Middle frontal gyrus (tissue), 1 donor: ENCODE data around the gene ADAMTS17.
"Not testable (repeated sequence)": the region's sequence is repeated elsewhere in the genome, so short reads cannot be mapped to it uniquely, and the experiment has no call there.

Experiments used
- DNase-seq: peaks from one replicate; pipeline ENCODE4 v3.0.0-alpha.2; 2015; ENCODE audit warnings: low spot score; ENCODE audit errors: extremely low spot score

Gene ADAMTS17

GRCh38 chr15:99957642-99958013 lies 384.1 kb downstream of the ADAMTS17 start:
- no peak for DNase-seq

- no peak for DNase-seq
These were observed 384.7 kb downstream of the ADAMTS17 start for GRCh38 chr15:99956820-99957641.

- no peak for DNase-seq
These were observed 385.6 kb downstream of the ADAMTS17 start for GRCh38 chr15:99956022-99956775.

GRCh38 chr15:99955532-99955931 lies 386.2 kb downstream of the ADAMTS17 start:
- no peak for DNase-seq

DNA sequence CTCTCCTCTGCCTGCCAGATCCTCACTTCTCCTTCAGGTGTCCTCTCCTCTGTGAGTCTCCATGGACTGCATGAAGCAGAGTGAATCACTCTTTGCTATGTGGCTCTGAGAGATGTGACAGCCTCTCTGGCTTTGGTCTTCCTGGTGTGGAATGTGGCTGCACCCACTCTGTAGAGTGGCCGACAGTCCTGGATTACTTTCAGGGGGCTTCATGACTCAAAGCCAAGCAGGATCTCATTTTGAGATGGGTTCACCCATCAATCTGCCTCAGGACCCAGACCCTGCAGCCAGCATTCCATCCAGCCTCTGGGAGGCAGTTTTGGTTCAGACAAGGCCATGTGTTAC lies 386.6 kb downstream of the ADAMTS17 start:
- DNase-seq = no peak

DNA sequence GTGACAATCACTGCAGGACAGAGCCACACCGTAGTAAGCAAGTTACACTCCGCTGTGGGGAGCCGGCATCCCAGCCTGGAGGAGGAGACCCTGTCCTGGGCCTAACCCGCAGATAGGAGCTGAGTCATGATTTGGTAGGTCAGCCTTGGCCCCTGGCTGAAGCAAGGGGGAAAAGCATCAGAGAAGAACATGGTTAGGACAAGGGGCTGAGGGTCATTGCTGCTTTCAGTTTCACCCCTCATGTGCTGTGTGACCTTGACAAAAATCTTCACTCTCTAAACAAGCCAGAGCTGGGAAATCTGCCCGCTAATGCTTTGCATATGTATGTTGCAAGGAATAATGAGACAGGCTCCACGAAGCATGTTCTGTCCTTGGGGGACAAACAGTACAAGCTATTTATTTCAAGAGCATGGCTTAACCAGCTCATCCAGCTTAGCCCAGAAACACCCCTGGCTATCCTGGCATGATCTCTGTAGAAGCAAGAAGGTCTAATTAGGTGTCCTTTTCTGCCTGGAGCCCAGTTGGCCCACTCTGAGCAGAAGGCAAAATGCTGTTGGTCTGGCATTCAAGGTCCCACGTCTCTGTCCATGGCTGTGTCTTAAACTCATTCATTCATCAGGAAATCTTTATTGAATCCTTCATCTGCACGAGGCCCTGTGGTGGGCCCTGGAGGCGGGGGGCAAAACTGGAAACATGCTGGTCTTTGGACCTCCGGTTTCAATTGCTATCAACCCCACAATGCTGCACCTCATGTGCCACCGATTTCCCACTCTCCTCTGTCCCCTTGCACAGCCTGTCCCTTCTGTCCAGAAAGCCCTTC lies 387.2 kb downstream of the ADAMTS17 start:
- no peak for DNase-seq

GRCh38 chr15:99953886-99954285 lies 387.9 kb downstream of the ADAMTS17 start:
- no peak for DNase-seq

GRCh38 chr15:99951511-99951910 lies 390.3 kb downstream of the ADAMTS17 start:
- no peak for DNase-seq

- DNase-seq = no peak
These were observed 397.6 kb downstream of the ADAMTS17 start for GRCh38 chr15:99944131-99944530.

GRCh38 chr15:99943466-99943865 lies 398.3 kb downstream of the ADAMTS17 start:
- DNase-seq = no peak

- no peak for DNase-seq
These were observed 408.9 kb downstream of the ADAMTS17 start for GRCh38 chr15:99932676-99933402.

GRCh38 chr15:99931703-99932603 lies 409.8 kb downstream of the ADAMTS17 start:
- DNase-seq = no peak

DNA sequence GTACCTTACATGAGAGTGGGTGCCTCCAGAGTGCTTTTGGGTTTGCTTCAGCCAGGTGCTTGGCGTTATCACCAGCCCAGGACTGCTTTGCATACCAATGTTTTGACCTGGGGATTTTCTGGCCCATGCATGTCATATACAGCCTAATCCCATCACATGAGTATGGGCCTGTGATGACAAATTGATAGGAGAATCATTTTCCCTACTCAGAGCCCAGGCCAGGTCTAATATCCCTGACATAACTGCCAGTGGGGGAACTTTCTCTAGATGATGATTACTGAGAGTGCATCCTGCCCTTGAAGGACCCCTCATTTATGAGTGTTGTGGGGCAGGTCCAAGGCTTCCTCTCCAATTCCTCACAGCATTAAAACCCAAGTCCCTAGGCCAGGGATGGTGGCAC lies 411.1 kb downstream of the ADAMTS17 start:
- no peak for DNase-seq

DNA sequence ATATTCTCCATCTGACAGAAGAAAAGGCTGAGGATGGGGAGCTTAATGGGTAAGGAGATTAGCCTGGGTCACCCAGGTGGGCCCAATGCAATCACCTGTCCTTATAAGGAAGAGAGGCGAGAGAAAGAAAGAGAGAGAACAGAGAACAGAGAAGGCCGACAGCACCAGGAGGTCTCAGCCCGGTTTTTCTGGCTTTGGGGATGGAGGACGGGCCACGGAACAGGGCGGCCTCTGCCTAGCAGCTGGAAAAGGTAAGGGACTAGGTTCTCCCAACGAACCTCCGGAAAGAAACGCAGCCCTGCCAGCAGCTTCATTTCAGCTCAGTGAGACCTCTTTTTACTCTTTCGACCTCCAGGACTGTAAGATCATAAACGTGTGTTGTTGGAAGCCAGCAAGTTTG lies 412.5 kb downstream of the ADAMTS17 start:
- DNase-seq = no peak

DNA sequence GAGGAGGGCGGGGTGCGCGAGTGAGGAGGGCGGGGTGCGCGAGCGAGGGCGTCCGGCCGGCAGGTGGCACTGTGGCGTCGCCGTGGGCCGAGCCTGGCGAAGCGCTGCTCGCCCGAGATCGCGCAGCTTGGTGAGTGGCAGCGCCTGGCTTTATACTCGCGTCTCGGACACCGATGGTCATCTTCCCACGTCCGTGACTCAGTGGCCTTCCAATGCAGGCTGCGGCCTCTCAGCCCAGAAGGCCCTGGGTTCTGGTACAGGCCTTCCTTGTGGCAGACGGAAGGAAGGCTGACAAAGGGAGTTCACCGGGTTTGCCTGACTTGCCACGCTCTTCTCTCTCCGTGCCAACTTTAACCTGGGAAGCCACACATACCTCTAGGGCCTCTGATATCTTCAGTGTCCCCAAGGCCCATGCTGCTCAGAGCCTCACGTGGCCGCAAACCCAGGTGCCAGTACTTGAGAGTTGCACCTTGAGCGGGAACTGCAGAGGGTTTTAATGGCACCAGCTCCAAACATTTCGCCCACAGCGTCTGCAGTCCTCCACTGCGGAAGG lies 413.3 kb downstream of the ADAMTS17 start:
- peak; percentile 69 for DNase-seq

- not testable (repeated sequence) for DNase-seq
These were observed 415.2 kb downstream of the ADAMTS17 start for GRCh38 chr15:99926532-99926931.

DNA sequence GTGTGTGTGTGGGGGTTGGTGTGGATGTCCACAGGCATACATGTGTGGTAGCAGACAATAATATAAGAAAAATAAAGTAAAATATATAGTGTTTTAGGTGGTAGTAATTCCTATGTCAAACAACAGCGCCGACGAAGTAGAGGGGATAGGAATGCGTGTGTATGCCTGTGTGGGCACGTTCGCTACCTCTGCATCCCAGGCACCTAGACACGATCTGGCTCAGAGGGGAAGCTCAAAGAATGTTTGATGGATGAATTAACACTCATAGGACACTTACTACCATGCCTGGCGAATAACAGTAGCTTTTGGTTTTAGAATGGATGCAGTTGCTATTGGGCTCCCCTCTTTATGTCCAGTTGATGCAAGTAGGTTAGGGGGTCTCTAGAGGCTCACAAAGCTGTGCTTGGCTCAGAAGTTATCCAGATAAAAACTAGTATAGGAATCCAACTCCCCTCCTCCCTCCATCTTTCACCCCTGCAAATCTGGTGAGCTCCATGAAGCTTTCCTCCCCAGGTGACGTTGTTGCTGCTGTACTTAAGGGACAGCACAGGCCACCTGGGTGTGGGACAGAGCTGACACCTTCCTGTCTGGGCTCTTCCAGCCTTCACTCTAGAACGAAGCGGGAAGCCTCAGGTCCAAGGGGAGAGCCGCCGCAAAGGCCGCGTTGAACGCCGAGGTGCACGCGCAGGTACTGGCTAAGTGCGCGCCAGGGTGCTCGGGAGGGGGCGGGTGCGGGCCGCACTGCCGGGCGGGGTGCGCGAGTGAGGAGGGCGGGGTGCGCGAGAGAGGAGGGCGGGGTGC lies 415.9 kb downstream of the ADAMTS17 start:
- DNase-seq = no peak

- no peak for DNase-seq
These were observed 418.1 kb downstream of the ADAMTS17 start for GRCh38 chr15:99923711-99924110.
